ENCODE measurements around the gene TUBB.

TUBB gene

GRCh38 chr6:30700340-30700739 is 19.8 kb upstream of the TUBB start:
- H3K36me3 ChIP-seq (ENCODE audit: insufficient read depth, low read length), result peaks cover 56% of the 10 kb centered on the region
- H3K4me3 ChIP-seq (ENCODE audit: low read depth, low read length, poor library complexity, severe bottlenecking), result no peak overlapping the region
- no peak overlapping the region for H2AFZ ChIP-seq (ENCODE audit: low read length)
- no peaks in the 10 kb centered on the region for H3K9me2 ChIP-seq (ENCODE audit: low read depth, low read length)
- no peak overlapping the region for H3K4me2 ChIP-seq (ENCODE audit: low read length)
- H3K27me3 ChIP-seq (ENCODE audit: insufficient read depth, low read length), result no peaks in the 10 kb centered on the region
- TF ChIP-seq EZH2 (IDR thresholded peaks at IDR 0.05; ENCODE audit: borderline replicate concordance, low read length), result no peak
- no peak for TF ChIP-seq CTCF (IDR thresholded peaks at IDR 0.05; ENCODE audit: low read length)
- no peak overlapping the region for H3K9ac ChIP-seq (ENCODE audit: low read length)
- no peaks in the 10 kb centered on the region for H3K79me2 ChIP-seq (ENCODE audit: insufficient read depth, low read length)
- H3K4me1 ChIP-seq (ENCODE audit: insufficient read depth, low read length, severe bottlenecking), result no peaks in the 10 kb centered on the region
- H3F3A ChIP-seq (ENCODE audit: insufficient read depth, low read length), result no peaks in the 10 kb centered on the region
- no peak overlapping the region for H3K27ac ChIP-seq (ENCODE audit: low read depth, low read length, poor library complexity, severe bottlenecking)
- no peaks in the 10 kb centered on the region for H3K9me3 ChIP-seq (ENCODE audit: low read length)
- H4K20me1 ChIP-seq (ENCODE audit: insufficient read depth, low read length), result no peaks in the 10 kb centered on the region

- no peak overlapping the region for H3K4me3 ChIP-seq (ENCODE audit: low read depth, low read length, poor library complexity, severe bottlenecking)
- H3F3A ChIP-seq (ENCODE audit: insufficient read depth, low read length), result no peaks in the 10 kb centered on the region
- no peaks in the 10 kb centered on the region for H3K27me3 ChIP-seq (ENCODE audit: insufficient read depth, low read length)
- H3K9me2 ChIP-seq (ENCODE audit: low read depth, low read length), result no peaks in the 10 kb centered on the region
- no peak for TF ChIP-seq CTCF (IDR thresholded peaks at IDR 0.05; ENCODE audit: low read length)
- no peak for TF ChIP-seq EZH2 (IDR thresholded peaks at IDR 0.05; ENCODE audit: borderline replicate concordance, low read length)
- H3K4me2 ChIP-seq (ENCODE audit: low read length), result no peak overlapping the region
- H3K4me1 ChIP-seq (ENCODE audit: insufficient read depth, low read length, severe bottlenecking), result no peaks in the 10 kb centered on the region
- H3K9ac ChIP-seq (ENCODE audit: low read length), result no peak overlapping the region
- no peak overlapping the region for H3K27ac ChIP-seq (ENCODE audit: low read depth, low read length, poor library complexity, severe bottlenecking)
- no peaks in the 10 kb centered on the region for H3K9me3 ChIP-seq (ENCODE audit: low read length)
- peaks cover 80% of the 10 kb centered on the region for H3K36me3 ChIP-seq (ENCODE audit: insufficient read depth, low read length)
- H3K79me2 ChIP-seq (ENCODE audit: insufficient read depth, low read length), result no peaks in the 10 kb centered on the region
- H4K20me1 ChIP-seq (ENCODE audit: insufficient read depth, low read length), result no peaks in the 10 kb centered on the region
- H2AFZ ChIP-seq (ENCODE audit: low read length), result no peak overlapping the region
Measured at GRCh38 chr6:30703011-30703410, 17.1 kb upstream of the TUBB start.

GRCh38 chr6:30703821-30704220 is 16.3 kb upstream of the TUBB start:
- TF ChIP-seq CTCF (IDR thresholded peaks at IDR 0.05; ENCODE audit: low read length) (no peak), EZH2 (IDR thresholded peaks at IDR 0.05; ENCODE audit: borderline replicate concordance, low read length) (no peak)
- Histone ChIP-seq H4K20me1 (ENCODE audit: insufficient read depth, low read length) (no peaks in the 10 kb centered on the region), H3K9me2 (ENCODE audit: low read depth, low read length) (no peaks in the 10 kb centered on the region), H3K27me3 (ENCODE audit: insufficient read depth, low read length) (no peaks in the 10 kb centered on the region), H3K4me1 (ENCODE audit: insufficient read depth, low read length, severe bottlenecking) (no peaks in the 10 kb centered on the region), H3K79me2 (ENCODE audit: insufficient read depth, low read length) (no peaks in the 10 kb centered on the region), H3K27ac (ENCODE audit: low read depth, low read length, poor library complexity, severe bottlenecking) (no peak overlapping the region), H3K9ac (ENCODE audit: low read length) (no peak overlapping the region), H3F3A (ENCODE audit: insufficient read depth, low read length) (no peaks in the 10 kb centered on the region), H3K36me3 (ENCODE audit: insufficient read depth, low read length) (peaks cover 80% of the 10 kb centered on the region), H2AFZ (ENCODE audit: low read length) (no peak overlapping the region), H3K4me2 (ENCODE audit: low read length) (no peak overlapping the region), H3K4me3 (ENCODE audit: low read depth, low read length, poor library complexity, severe bottlenecking) (no peak overlapping the region), H3K9me3 (ENCODE audit: low read length) (no peaks in the 10 kb centered on the region)

All from OCI-LY1 (cell line).